Measurements from ENCODE around the gene ACOXL.
"Not testable (repeated sequence)": the region's sequence is repeated elsewhere in the genome, so short reads cannot be mapped to it uniquely, and the experiment has no call there.

Gene ACOXL

GRCh38 chr2:111045236-111045635, 312.9 kb downstream of the ACOXL start:
- H3K36me3 Mint-ChIP-seq (ENCODE audit: low read depth); H3K4me3 Mint-ChIP-seq; H3K27ac Mint-ChIP-seq: not testable (repeated sequence)
- peaks cover 19% of the 10 kb centered on the region for H3K9me3 Mint-ChIP-seq
- peak; percentile 26 for DNase-seq
- H3K4me1 Mint-ChIP-seq (ENCODE audit: low read depth): peaks cover 48% of the 10 kb centered on the region
- H3K27me3 Mint-ChIP-seq: peaks cover 77% of the 10 kb centered on the region

DNA sequence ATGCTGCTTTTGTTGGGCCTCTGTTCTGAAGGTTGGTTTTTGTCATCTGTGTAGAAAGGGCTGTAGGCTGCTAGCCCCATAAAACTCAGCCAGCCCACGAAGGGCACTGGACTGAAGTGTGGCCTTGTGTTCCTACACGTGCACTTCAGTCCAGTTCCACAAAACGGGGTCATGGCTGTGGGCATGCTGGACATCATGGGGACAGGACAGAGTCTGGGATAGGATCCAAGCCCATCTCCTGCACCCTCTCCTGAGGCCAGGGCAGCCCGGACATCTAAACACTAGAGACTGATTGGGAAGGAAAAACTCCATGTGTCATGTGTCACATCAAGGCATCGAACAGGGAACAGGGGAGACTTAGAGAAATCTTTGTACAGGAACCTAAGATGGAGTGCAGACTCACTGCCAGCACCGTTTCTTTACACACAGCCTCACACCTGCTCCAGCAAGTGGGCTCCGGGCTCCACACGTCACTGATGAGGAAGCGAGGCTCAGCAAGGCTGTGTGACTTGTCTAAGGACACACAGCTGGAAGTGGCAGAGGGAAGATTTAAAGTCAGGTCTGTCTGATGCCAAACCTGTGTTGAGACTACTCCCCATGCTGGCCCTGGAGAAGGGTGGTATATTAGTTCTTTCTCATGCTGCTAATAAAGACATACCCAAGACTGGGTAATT, 313.5 kb downstream of the ACOXL start:
- Mint-ChIP-seq H3K27me3 (peaks cover 70% of the 10 kb centered on the region), H3K4me3 (no peak overlapping the region), H3K36me3 (ENCODE audit: low read depth) (no peaks in the 10 kb centered on the region), H3K27ac (no peak overlapping the region), H3K9me3 (peaks cover 19% of the 10 kb centered on the region), H3K4me1 (ENCODE audit: low read depth) (peaks cover 54% of the 10 kb centered on the region)
- peak; percentile 29 for DNase-seq

GRCh38 chr2:111046670-111047069, 314.3 kb downstream of the ACOXL start:
- H3K27me3 Mint-ChIP-seq: peaks cover 66% of the 10 kb centered on the region
- DNase-seq: peak; percentile 27
- H3K4me3 Mint-ChIP-seq: no peak overlapping the region
- peaks cover 61% of the 10 kb centered on the region for H3K4me1 Mint-ChIP-seq (ENCODE audit: low read depth)
- peaks cover 19% of the 10 kb centered on the region for H3K9me3 Mint-ChIP-seq
- no peak overlapping the region for H3K27ac Mint-ChIP-seq
- no peaks in the 10 kb centered on the region for H3K36me3 Mint-ChIP-seq (ENCODE audit: low read depth)

DNA sequence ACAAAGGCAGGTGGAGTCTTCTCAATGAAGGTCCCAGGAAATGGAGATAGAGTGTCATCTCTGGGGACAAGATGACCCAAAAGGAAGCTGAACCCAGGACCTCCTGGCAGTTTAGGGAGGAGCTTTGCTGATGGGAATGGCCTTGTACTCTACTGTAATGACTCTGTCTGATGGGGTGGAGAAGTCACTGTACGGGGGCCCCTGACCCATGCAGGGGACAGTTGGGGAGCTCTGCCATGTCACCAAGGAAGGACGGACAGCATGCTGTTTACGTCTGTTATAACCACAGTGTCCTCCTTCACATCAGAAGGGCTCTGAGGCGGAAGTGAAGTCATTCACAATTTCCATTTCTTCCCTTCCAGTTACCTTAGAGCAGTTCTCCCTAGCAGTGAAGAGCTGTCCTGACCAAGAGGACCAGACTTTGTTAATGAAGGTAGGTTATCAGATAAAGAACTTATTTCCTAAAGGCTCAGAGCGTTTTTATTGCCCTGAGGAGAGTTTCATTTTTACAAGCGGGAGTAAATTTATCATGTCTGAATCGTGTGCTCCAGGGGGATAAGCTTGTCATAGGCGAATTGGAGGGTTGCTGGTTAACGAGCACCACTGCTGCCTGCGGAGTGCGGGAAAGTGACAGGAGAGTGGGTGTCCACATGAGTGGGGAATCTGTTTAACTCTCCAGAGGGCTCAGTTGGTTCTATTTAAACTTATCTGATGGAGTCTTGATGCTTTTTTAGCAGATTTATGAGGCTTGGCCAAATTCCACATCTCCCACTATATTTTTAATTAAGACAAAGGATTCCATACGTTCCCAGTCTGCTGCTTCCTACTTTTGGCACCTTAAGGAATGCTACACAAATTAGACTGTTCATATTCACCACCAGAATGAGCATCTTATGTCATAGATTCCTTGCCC, 316.7 kb downstream of the ACOXL start:
- Mint-ChIP-seq H3K4me3 (no peak overlapping the region), H3K36me3 (ENCODE audit: low read depth) (no peaks in the 10 kb centered on the region), H3K4me1 (ENCODE audit: low read depth) (peaks cover 50% of the 10 kb centered on the region), H3K9me3 (peaks cover 19% of the 10 kb centered on the region), H3K27me3 (peaks cover 66% of the 10 kb centered on the region), H3K27ac (peak overlapping the region; percentile 93)
- peak; percentile 26 for DNase-seq

DNA sequence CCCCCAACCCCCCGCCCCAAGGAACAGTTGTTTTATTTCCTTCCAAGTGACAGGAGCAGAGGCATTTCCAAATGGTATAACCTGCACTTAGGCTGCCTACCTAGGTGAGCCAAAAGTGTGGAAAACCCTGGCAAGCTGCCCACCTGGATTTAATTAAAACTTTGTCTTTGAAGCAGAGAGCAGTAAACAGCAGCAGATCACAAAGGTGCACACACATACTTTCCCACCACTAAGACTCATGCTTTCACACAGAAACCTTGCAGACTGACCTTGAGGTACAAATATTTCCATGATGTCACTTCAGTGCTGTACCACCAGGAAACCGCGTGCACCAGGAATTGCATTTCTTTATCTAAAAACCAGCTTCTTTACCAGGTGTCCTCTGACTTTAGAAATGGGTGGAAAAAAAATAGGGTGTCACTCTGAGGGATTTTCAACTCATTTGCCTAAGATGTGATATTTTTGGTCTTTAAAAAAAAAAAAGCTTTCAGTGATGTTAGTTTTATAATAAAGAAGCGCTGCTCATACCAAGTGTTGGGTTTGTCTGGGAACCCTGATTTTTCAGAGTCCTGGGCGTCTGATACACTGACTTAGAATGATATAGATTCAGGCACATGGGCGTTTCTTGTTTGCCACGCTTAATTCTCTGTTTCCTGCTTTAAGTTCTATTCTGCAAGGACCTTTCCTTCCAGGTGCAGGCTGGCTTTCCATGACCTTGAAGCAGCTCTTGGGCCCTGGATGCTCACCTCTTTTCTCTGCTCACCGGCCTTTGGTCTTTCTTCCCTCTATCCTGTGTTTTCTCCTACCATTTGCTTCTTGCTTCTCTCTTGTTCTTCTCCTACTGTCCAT, 317.6 kb downstream of the ACOXL start:
- Mint-ChIP-seq H3K9me3 (peaks cover 19% of the 10 kb centered on the region), H3K4me1 (ENCODE audit: low read depth) (peaks cover 55% of the 10 kb centered on the region), H3K27me3 (peaks cover 68% of the 10 kb centered on the region), H3K27ac (peak overlapping the region; percentile 93), H3K4me3 (no peak overlapping the region), H3K36me3 (ENCODE audit: low read depth) (no peaks in the 10 kb centered on the region)
- peak; percentile 36 for DNase-seq

DNA sequence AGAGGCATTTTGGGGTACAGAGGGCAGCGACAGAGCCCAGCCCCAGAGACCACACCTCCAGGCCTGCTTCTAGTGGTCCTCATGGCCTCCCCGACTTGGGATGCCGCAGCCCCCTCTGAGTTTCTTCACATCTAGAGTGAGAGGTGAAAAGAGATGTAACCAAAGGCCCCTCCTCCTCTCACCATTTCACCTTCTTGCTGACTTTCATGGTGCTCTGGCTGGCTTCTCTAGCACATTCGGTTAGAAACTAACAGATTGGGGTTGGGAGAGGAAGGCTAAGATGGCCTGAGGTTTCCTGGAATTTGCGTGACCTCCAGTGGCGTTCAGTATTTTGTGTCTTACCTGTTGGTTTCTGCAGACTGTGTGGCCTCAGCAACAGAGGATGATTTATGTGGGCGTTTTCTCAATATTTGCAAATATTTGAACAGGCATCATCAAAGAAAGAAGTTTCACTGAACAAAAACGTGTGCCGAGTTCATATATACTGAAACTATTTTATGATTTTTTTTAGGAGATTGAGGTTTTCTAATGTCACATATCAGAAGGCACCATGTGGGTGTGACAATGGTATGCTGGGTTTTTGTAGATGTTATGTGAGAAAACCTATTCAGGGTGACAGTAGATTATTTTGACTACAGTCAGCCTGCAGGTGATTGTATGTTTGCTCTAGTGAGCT, 318.5 kb downstream of the ACOXL start:
- peak; percentile 49 for DNase-seq
- Mint-ChIP-seq H3K4me3 (no peak overlapping the region), H3K4me1 (ENCODE audit: low read depth) (peaks cover 60% of the 10 kb centered on the region), H3K9me3 (peaks cover 16% of the 10 kb centered on the region), H3K27me3 (peaks cover 67% of the 10 kb centered on the region), H3K27ac (peak overlapping the region; percentile 93), H3K36me3 (ENCODE audit: low read depth) (no peaks in the 10 kb centered on the region)

DNA sequence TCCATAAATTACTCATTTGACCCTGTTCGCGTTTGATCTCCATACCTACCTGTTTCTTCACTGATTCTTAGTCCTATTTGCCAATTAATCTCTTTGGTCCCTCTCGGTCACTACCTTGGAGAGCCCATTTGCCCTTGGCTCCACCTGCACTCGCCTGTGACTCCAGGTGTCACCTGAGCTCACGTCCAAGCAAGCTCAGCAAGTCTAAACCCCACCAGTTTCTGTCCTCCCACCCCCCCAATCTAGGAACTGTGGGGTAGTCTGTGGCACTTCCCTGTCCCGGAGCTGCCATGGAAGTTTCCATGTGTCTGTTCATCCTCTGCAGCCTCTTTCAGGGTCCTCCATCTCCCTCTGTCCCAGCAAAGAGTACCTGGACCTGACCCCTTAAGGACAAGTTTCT, 320.2 kb downstream of the ACOXL start:
- Mint-ChIP-seq H3K36me3 (ENCODE audit: low read depth) (no peaks in the 10 kb centered on the region), H3K4me3 (no peak overlapping the region), H3K4me1 (ENCODE audit: low read depth) (peaks cover 60% of the 10 kb centered on the region), H3K27ac (no peak overlapping the region), H3K9me3 (peaks cover 4% of the 10 kb centered on the region), H3K27me3 (peaks cover 58% of the 10 kb centered on the region)
- no peak for DNase-seq

DNA sequence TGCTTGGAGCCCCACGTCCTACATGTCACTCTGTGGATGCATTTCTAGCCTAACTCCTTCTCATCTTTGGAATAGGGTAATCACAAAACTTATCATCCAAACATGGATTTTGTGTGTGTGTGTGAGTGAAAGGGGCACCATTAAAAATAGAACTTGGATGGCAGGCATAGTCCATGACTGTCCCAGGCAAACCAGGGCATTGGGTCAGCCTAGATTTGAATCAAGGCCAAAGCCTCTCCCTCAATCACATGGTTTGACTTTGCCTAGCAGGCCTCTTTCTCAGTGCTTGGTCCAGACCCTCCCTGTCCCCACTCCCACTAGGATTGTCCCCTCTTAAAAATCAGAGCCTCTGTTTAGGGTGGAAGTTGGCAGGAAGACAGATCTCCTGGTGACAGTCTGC, 320.9 kb downstream of the ACOXL start:
- Mint-ChIP-seq H3K4me3 (no peak overlapping the region), H3K27ac (no peak overlapping the region), H3K4me1 (ENCODE audit: low read depth) (peaks cover 58% of the 10 kb centered on the region), H3K9me3 (no peaks in the 10 kb centered on the region), H3K36me3 (ENCODE audit: low read depth) (no peaks in the 10 kb centered on the region), H3K27me3 (peaks cover 58% of the 10 kb centered on the region)
- DNase-seq: no peak

DNA sequence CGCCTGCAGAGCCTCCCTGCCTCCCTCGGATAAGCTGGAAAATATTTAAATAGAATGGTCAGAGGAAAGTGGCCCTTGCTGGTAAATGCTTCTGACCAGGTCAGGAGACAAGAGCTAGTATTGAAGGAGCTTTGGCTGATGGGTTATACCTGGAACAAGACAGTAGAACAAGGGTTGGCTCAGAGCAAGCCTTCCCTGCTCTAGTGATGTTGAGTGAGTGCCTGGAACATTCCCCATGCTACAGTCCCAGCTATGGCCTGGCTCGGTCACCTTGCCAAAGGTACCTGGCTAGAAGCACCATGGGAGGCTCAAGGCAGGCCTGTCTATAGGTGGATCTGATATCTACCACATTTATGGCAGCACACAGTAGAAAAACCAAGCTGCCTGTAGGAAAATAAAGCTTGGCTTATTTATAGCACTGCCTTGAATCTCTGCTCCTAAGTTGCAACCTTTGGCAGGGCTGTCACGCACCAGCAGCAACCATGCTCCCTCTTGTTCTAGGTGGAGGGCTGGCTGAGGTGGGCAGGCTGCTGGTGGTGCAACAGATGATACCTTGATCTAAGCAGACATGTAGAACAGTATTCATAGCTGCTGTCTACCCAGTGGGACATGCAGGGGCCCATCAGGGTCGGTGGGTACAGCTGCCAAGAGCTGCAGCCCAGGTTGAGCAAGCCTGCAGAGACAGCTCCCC, 321.6 kb downstream of the ACOXL start:
- Mint-ChIP-seq H3K27me3 (peaks cover 58% of the 10 kb centered on the region), H3K9me3 (no peaks in the 10 kb centered on the region), H3K4me1 (ENCODE audit: low read depth) (peaks cover 53% of the 10 kb centered on the region), H3K4me3 (no peak overlapping the region), H3K36me3 (ENCODE audit: low read depth) (no peaks in the 10 kb centered on the region), H3K27ac (no peak overlapping the region)
- DNase-seq: peak; percentile 31

- DNase-seq: peak; percentile 63
- Mint-ChIP-seq H3K27ac (peak overlapping the region; percentile 39), H3K4me3 (no peak overlapping the region), H3K36me3 (ENCODE audit: low read depth) (no peaks in the 10 kb centered on the region), H3K9me3 (peaks cover 1% of the 10 kb centered on the region), H3K27me3 (peaks cover 62% of the 10 kb centered on the region), H3K4me1 (ENCODE audit: low read depth) (peaks cover 43% of the 10 kb centered on the region)
These were observed 322.7 kb downstream of the ACOXL start for GRCh38 chr2:111054791-111055691.

- Mint-ChIP-seq H3K4me1 (ENCODE audit: low read depth) (peaks cover 36% of the 10 kb centered on the region), H3K27ac (no peak overlapping the region), H3K36me3 (ENCODE audit: low read depth) (no peaks in the 10 kb centered on the region), H3K27me3 (peaks cover 68% of the 10 kb centered on the region), H3K4me3 (no peak overlapping the region), H3K9me3 (peaks cover 7% of the 10 kb centered on the region)
- DNase-seq: no peak
These were observed 323.4 kb downstream of the ACOXL start for GRCh38 chr2:111055735-111056134.

- no peak overlapping the region for H3K4me3 Mint-ChIP-seq
- H3K36me3 Mint-ChIP-seq (ENCODE audit: low read depth): no peaks in the 10 kb centered on the region
- no peak overlapping the region for H3K27ac Mint-ChIP-seq
- peaks cover 74% of the 10 kb centered on the region for H3K27me3 Mint-ChIP-seq
- peaks cover 17% of the 10 kb centered on the region for H3K9me3 Mint-ChIP-seq
- DNase-seq: no peak
- peaks cover 23% of the 10 kb centered on the region for H3K4me1 Mint-ChIP-seq (ENCODE audit: low read depth)
These were observed 324.7 kb downstream of the ACOXL start for GRCh38 chr2:111057045-111057444.

GRCh38 chr2:111057721-111058120, 325.3 kb downstream of the ACOXL start:
- H3K4me3 Mint-ChIP-seq: no peak overlapping the region
- H3K27me3 Mint-ChIP-seq: peaks cover 75% of the 10 kb centered on the region
- no peak overlapping the region for H3K27ac Mint-ChIP-seq
- peak; percentile 29 for DNase-seq
- no peaks in the 10 kb centered on the region for H3K36me3 Mint-ChIP-seq (ENCODE audit: low read depth)
- H3K9me3 Mint-ChIP-seq: peaks cover 17% of the 10 kb centered on the region
- H3K4me1 Mint-ChIP-seq (ENCODE audit: low read depth): peaks cover 22% of the 10 kb centered on the region

Data from activated T-cell treated with anti-CD3 and anti-CD28 coated beads, Interleukin-2, amount 50 U/mL, for 24 hours (primary cell).